ENCODE measurements around the gene TTC28.

TTC28 gene

GRCh38 chr22:28410050-28410816 lies 269.4 kb downstream of the TTC28 start:
- TF ChIP-seq, protein P1, sequence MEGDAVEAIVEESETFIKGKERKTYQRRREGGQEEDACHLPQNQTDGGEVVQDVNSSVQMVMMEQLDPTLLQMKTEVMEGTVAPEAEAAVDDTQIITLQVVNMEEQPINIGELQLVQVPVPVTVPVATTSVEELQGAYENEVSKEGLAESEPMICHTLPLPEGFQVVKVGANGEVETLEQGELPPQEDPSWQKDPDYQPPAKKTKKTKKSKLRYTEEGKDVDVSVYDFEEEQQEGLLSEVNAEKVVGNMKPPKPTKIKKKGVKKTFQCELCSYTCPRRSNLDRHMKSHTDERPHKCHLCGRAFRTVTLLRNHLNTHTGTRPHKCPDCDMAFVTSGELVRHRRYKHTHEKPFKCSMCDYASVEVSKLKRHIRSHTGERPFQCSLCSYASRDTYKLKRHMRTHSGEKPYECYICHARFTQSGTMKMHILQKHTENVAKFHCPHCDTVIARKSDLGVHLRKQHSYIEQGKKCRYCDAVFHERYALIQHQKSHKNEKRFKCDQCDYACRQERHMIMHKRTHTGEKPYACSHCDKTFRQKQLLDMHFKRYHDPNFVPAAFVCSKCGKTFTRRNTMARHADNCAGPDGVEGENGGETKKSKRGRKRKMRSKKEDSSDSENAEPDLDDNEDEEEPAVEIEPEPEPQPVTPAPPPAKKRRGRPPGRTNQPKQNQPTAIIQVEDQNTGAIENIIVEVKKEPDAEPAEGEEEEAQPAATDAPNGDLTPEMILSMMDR (IDR thresholded peaks at IDR 0.05; ENCODE audit: low read depth, low read length, missing control alignments): no peak
- no peak for DNase-seq (ENCODE audit: low read depth)
- H3K4me3 ChIP-seq (ENCODE audit: low read depth, low read length): no peak overlapping the region

DNA sequence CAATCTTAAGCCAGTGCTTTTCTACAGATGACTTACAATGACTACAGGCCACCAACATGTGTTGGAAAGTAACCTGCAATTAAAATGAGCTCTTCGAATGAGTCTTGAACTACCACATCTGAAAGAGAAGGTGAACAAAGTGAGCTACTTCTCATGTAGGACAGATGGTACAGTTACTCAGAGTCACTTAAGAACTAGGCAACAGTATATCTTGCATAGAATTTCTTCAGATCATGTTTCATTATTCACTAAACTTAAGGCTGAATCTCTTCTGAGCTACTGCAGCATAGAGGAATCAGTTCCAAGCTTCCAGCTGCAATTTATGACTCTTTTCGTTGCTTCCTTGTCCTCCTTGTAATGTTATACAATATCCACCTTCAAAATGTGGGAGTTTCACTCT lies 270.9 kb downstream of the TTC28 start:
- no peak for DNase-seq (ENCODE audit: low read depth)
- TF ChIP-seq, protein P1 (IDR thresholded peaks at IDR 0.05; ENCODE audit: low read depth, low read length, missing control alignments): no peak
- H3K4me3 ChIP-seq (ENCODE audit: low read depth, low read length): no peak overlapping the region

DNA sequence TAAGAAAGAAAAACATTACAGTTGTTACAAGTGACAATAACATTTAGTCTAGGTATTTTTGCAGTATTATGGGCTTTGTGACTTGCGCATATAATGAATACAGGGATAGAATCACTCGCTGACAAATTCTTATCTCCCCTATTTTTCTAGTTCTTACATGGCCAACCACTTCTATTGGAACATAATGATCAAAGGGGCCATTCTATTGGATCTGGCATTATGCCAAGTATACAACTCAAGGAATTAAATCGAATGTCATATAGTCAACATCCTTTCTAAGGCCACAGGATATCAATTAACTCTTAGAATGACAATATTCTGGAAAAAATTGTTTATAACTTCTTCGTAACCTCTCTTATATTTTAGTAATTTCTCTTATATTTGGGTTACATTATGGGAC lies 272.0 kb downstream of the TTC28 start:
- no peak for DNase-seq (ENCODE audit: low read depth)
- H3K4me3 ChIP-seq (ENCODE audit: low read depth, low read length): no peak overlapping the region
- TF ChIP-seq, protein P1 (IDR thresholded peaks at IDR 0.05; ENCODE audit: low read depth, low read length, missing control alignments): no peak

DNA sequence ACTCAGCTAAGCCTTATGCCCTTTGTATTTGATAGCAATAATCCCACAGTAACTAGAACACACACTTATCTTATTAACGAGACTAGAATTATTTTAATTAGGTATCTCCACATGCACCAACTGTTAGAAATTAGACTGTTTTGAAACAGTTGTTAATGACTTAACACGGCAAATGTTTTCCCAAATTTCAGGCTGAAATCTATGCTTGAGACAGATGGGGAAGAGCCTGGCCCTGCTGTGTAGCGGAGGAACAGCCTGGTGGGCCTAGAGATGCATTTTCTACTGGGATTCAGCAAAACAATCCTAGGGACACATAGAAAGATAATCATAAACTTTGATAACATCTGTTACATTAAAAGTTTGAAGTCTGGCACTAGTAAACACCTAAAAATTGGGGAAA lies 273.4 kb downstream of the TTC28 start:
- H3K4me3 ChIP-seq (ENCODE audit: low read depth, low read length): no peak overlapping the region
- no peak for DNase-seq (ENCODE audit: low read depth)
- TF ChIP-seq, protein P1 (IDR thresholded peaks at IDR 0.05; ENCODE audit: low read depth, low read length, missing control alignments): no peak

GRCh38 chr22:28405588-28405987 lies 274.1 kb downstream of the TTC28 start:
- H3K4me3 ChIP-seq (ENCODE audit: low read depth, low read length): no peak overlapping the region
- no peak for DNase-seq (ENCODE audit: low read depth)
- TF ChIP-seq, protein P1 (IDR thresholded peaks at IDR 0.05; ENCODE audit: low read depth, low read length, missing control alignments): no peak

GRCh38 chr22:28402539-28402938 lies 277.1 kb downstream of the TTC28 start:
- TF ChIP-seq, protein P1 (IDR thresholded peaks at IDR 0.05; ENCODE audit: low read depth, low read length, missing control alignments): no peak

GRCh38 chr22:28402060-28402459 lies 277.6 kb downstream of the TTC28 start:
- no peak for DNase-seq (ENCODE audit: low read depth)
- H3K4me3 ChIP-seq (ENCODE audit: low read depth, low read length): no peak overlapping the region
- TF ChIP-seq, protein P1 (IDR thresholded peaks at IDR 0.05; ENCODE audit: low read depth, low read length, missing control alignments): no peak

More at GRCh38 chr22:28402539-28402938, 277.1 kb downstream of the TTC28 start:
- no peak for DNase-seq (ENCODE audit: low read depth)
- no peak overlapping the region for H3K4me3 ChIP-seq (ENCODE audit: low read depth, low read length)
